GM23338 (cell line): ENCODE results near the gene L3MBTL4. TPM values are rescaled to one million over a fixed set of nuclear protein-coding genes. Genes with fewer than 3 reads are reported as not detected.

Source experiments
- ATAC-seq: fragments of 200-7000 bp; cut with Tn5 transposase; 3 replicates; pipeline ENCODE4 v1.9.1; 2020
- DNase-seq: peaks from one replicate; pipeline ENCODE4 v3.0.0-alpha.2; 2015; ENCODE audit warnings: low spot score
- H2AFZ ChIP-seq: fragments of 200-600 bp; sonication (generic); 2 replicates; pipeline ENCODE4 v1.8.0; 2016; ENCODE audit warnings: antibody characterized with exemption, mild to moderate bottlenecking, moderate library complexity
- H3F3A ChIP-seq: fragments of 200-600 bp; sonication (generic); replicated peaks from 2 replicates; pipeline ENCODE4 v1.8.0; 2017; ENCODE audit warnings: antibody characterized with exemption, mixed run types, low read depth
- H3K27ac ChIP-seq: fragments of 200-600 bp; sonication (generic); 2 replicates; pipeline ENCODE4 v1.6.1; 2016; ENCODE audit warnings: low read depth
- H3K27me3 ChIP-seq: fragments of 200-600 bp; sonication (generic); 2 replicates; pipeline ENCODE4 v1.8.0; 2016; ENCODE audit warnings: mild to moderate bottlenecking, mixed run types, moderate library complexity; ENCODE audit not compliant: insufficient read depth
- H3K36me3 ChIP-seq: fragments of 200-600 bp; sonication (generic); 2 replicates; pipeline ENCODE4 v1.8.0; 2016; ENCODE audit warnings: mild to moderate bottlenecking; ENCODE audit not compliant: insufficient read depth
- H3K4me1 ChIP-seq: fragments of 200-600 bp; sonication (generic); 2 replicates; pipeline ENCODE4 v1.8.0; 2016; ENCODE audit warnings: mild to moderate bottlenecking, moderate library complexity; ENCODE audit not compliant: insufficient read depth
- H3K4me2 ChIP-seq: fragments of 200-600 bp; sonication (generic); 2 replicates; pipeline ENCODE4 v1.7.1; 2017; ENCODE audit warnings: mixed run types
- H3K4me3 ChIP-seq: fragments of 200-600 bp; sonication (generic); 2 replicates; pipeline ENCODE4 v1.6.1; 2016; ENCODE audit warnings: mixed run types
- H3K79me2 ChIP-seq: fragments of 200-600 bp; sonication (generic); replicated peaks from 2 replicates; pipeline ENCODE4 v1.8.0; 2017; ENCODE audit warnings: mild to moderate bottlenecking; ENCODE audit not compliant: insufficient read depth
- H3K9me2 ChIP-seq: fragments of 200-600 bp; sonication (generic); 2 replicates; pipeline ENCODE4 v1.8.0; 2017; ENCODE audit not compliant: insufficient read depth
- H4K20me1 ChIP-seq: fragments of 200-600 bp; sonication (generic); replicated peaks from 2 replicates; pipeline ENCODE4 v1.8.0; 2017; ENCODE audit warnings: mild to moderate bottlenecking; ENCODE audit not compliant: insufficient read depth
- H3K27ac Mint-ChIP-seq: 2 replicates; pipeline ENCODE4 v1.8.0; 2020; ENCODE audit warnings: inconsistent platforms, mild to moderate bottlenecking, moderate library complexity, mixed read lengths
- H3K27me3 Mint-ChIP-seq: 3 replicates; pipeline ENCODE4 v1.8.0; 2022; ENCODE audit warnings: low read depth, mild to moderate bottlenecking, moderate library complexity, mixed read lengths, inconsistent platforms; ENCODE audit not compliant: insufficient read depth, poor library complexity
- H3K36me3 Mint-ChIP-seq: 3 replicates; pipeline ENCODE4 v1.8.0; 2021; ENCODE audit warnings: low read depth, mild to moderate bottlenecking, inconsistent platforms, moderate library complexity, mixed read lengths
- H3K4me1 Mint-ChIP-seq: 3 replicates; pipeline ENCODE4 v1.8.0; 2020; ENCODE audit warnings: mild to moderate bottlenecking, inconsistent platforms, mixed read lengths
- H3K4me3 Mint-ChIP-seq: 3 replicates; pipeline ENCODE4 v1.8.0; 2021; ENCODE audit warnings: moderate library complexity, mild to moderate bottlenecking, inconsistent platforms, mixed read lengths
- H3K9me3 Mint-ChIP-seq: 3 replicates; pipeline ENCODE4 v1.8.0; 2020; ENCODE audit warnings: moderate library complexity, mild to moderate bottlenecking, inconsistent platforms, mixed read lengths
- CREB1 ChIP-seq: fragments of 250-450 bp; sonication (Bioruptor Pico); IDR thresholded peaks from 2 replicates; pipeline ENCODE4 v1.5.0; 2020; ENCODE audit warnings: low read depth, mild to moderate bottlenecking, moderate library complexity
- EZH2 ChIP-seq: fragments of 200-600 bp; sonication (generic); IDR thresholded peaks from one replicate; pipeline ENCODE4 v1.8.0; 2017; ENCODE audit warnings: antibody characterized with exemption, mild to moderate bottlenecking, low read depth; ENCODE audit not compliant: unreplicated experiment
- NANOG ChIP-seq: IDR thresholded peaks from 2 replicates; pipeline ENCODE4 v1.6.1; 2016; ENCODE audit warnings: antibody characterized with exemption, borderline replicate concordance
- POLR2AphosphoS5 ChIP-seq: IDR thresholded peaks from 2 replicates; pipeline ENCODE4 v1.6.1; 2016; ENCODE audit warnings: antibody characterized with exemption, low read depth
- REST ChIP-seq: IDR thresholded peaks from one replicate; pipeline ENCODE4 v1.6.1; 2018; ENCODE audit warnings: antibody characterized with exemption; ENCODE audit not compliant: unreplicated experiment
- ZNF114 ChIP-seq: fragments of 250-450 bp; sonication (Bioruptor Pico); IDR thresholded peaks from 2 replicates; pipeline ENCODE4 v1.5.0; 2020; ENCODE audit warnings: mild to moderate bottlenecking, moderate library complexity
- ZNF331 ChIP-seq: fragments of 250-450 bp; sonication (Bioruptor Pico); IDR thresholded peaks from 2 replicates; pipeline ENCODE4 v1.5.0; 2020; ENCODE audit warnings: low read depth, mild to moderate bottlenecking, moderate library complexity
- polyA plus RNA-seq: library from polyadenylated mRNA; unstranded; fragments of >200 nt; fragmentation: Nextera tagmentation; extraction: Ambion mirVana; gene quantifications from 2 replicates; pipeline ENCODE4 v1.2.1, GENCODE V29; 2016
- total RNA-seq: library from RNA; depleted of rRNA; stranded (reverse); fragments of >200 nt; shearing (Covaris generic); gene quantifications from 2 replicates; pipeline ENCODE4 v1.2.3, GENCODE V29; 2014
- TF ChIP-seq, protein P1 (sequence below): fragments of 250-450 bp; sonication (Bioruptor Pico); IDR thresholded peaks from 2 replicates; pipeline ENCODE4 v1.5.0; 2020; ENCODE audit warnings: mild to moderate bottlenecking, moderate library complexity
- TF ChIP-seq, protein P2 (sequence below): IDR thresholded peaks from 2 replicates; pipeline ENCODE4 v1.6.1; 2016; ENCODE audit warnings: antibody characterized with exemption
- TF ChIP-seq, protein P3 (sequence below), 2 experiments: fragments of 200-600 bp in 1 of 2; sonication (generic) in 1 of 2; conservative IDR thresholded peaks; 2 replicates each; pipeline versions ENCODE4 v1.5.1 to v1.6.1; 2016 to 2017; ENCODE audit warnings: antibody characterized with exemption in 2 of 2, low read depth in 2 of 2, mild to moderate bottlenecking in 2 of 2, moderate library complexity in 1 of 2

L3MBTL4 gene
- total and polyA plus RNA-seq, 2 experiments from 2014 or later = 0.48 to 2.8 TPM

DNA sequence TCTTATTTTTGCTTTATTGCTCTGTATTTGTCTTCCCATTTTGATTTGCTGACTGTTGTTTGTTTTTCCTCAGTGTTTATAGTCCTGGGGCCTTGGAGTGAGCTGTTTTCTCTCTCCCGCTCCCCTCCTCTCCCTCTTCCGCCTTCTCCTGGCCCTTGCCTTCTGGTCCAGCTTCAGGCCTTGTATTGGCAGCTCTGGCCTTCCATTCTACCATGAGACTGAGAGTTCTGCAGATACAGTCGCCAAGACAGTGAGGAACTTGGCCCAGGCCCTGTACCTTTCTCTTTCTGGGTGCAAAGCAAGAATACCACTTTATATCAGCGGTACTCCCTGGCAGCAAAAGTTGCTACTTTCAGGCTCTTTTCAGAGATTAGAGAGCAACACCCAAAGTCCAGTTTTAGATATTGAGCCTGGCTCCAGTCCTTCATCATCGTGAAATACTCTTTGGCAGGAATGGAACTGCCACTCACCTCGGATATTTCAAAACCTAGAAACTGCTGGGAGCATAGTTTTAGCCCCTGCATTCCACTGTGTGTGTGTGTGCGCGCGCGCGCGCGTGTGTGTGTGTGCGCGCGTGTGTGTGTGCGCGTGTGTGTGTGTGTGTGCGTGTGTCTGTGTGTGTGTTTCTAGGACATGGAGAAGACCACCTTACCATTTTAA, 17.1 kb upstream of the L3MBTL4 start:
- H3K4me3 ChIP-seq = no peak overlapping the region
- DNase-seq = no peak
- Mint-ChIP-seq H3K4me3 (no peak overlapping the region), H3K9me3 (no peaks in the 10 kb centered on the region), H3K4me1 (peaks cover 5% of the 10 kb centered on the region; the same call in 2 of the 3 replicates), H3K27ac (no peak overlapping the region), H3K36me3 (no peaks in the 10 kb centered on the region), H3K27me3 (no peaks in the 10 kb centered on the region)
- H3K9me2 ChIP-seq = no peaks in the 10 kb centered on the region
- H3K27ac ChIP-seq = no peak overlapping the region
- H4K20me1 ChIP-seq = no peaks in the 10 kb centered on the region
- no peak for ATAC-seq
- no peaks in the 10 kb centered on the region for H3K4me1 ChIP-seq
- no peak overlapping the region for H3K4me2 ChIP-seq
- H2AFZ ChIP-seq = no peak overlapping the region
- no peaks in the 10 kb centered on the region for H3K27me3 ChIP-seq
- TF ChIP-seq ZNF331 (CRISPR knock-in tag) = no peak
- TF ChIP-seq, protein P1, sequence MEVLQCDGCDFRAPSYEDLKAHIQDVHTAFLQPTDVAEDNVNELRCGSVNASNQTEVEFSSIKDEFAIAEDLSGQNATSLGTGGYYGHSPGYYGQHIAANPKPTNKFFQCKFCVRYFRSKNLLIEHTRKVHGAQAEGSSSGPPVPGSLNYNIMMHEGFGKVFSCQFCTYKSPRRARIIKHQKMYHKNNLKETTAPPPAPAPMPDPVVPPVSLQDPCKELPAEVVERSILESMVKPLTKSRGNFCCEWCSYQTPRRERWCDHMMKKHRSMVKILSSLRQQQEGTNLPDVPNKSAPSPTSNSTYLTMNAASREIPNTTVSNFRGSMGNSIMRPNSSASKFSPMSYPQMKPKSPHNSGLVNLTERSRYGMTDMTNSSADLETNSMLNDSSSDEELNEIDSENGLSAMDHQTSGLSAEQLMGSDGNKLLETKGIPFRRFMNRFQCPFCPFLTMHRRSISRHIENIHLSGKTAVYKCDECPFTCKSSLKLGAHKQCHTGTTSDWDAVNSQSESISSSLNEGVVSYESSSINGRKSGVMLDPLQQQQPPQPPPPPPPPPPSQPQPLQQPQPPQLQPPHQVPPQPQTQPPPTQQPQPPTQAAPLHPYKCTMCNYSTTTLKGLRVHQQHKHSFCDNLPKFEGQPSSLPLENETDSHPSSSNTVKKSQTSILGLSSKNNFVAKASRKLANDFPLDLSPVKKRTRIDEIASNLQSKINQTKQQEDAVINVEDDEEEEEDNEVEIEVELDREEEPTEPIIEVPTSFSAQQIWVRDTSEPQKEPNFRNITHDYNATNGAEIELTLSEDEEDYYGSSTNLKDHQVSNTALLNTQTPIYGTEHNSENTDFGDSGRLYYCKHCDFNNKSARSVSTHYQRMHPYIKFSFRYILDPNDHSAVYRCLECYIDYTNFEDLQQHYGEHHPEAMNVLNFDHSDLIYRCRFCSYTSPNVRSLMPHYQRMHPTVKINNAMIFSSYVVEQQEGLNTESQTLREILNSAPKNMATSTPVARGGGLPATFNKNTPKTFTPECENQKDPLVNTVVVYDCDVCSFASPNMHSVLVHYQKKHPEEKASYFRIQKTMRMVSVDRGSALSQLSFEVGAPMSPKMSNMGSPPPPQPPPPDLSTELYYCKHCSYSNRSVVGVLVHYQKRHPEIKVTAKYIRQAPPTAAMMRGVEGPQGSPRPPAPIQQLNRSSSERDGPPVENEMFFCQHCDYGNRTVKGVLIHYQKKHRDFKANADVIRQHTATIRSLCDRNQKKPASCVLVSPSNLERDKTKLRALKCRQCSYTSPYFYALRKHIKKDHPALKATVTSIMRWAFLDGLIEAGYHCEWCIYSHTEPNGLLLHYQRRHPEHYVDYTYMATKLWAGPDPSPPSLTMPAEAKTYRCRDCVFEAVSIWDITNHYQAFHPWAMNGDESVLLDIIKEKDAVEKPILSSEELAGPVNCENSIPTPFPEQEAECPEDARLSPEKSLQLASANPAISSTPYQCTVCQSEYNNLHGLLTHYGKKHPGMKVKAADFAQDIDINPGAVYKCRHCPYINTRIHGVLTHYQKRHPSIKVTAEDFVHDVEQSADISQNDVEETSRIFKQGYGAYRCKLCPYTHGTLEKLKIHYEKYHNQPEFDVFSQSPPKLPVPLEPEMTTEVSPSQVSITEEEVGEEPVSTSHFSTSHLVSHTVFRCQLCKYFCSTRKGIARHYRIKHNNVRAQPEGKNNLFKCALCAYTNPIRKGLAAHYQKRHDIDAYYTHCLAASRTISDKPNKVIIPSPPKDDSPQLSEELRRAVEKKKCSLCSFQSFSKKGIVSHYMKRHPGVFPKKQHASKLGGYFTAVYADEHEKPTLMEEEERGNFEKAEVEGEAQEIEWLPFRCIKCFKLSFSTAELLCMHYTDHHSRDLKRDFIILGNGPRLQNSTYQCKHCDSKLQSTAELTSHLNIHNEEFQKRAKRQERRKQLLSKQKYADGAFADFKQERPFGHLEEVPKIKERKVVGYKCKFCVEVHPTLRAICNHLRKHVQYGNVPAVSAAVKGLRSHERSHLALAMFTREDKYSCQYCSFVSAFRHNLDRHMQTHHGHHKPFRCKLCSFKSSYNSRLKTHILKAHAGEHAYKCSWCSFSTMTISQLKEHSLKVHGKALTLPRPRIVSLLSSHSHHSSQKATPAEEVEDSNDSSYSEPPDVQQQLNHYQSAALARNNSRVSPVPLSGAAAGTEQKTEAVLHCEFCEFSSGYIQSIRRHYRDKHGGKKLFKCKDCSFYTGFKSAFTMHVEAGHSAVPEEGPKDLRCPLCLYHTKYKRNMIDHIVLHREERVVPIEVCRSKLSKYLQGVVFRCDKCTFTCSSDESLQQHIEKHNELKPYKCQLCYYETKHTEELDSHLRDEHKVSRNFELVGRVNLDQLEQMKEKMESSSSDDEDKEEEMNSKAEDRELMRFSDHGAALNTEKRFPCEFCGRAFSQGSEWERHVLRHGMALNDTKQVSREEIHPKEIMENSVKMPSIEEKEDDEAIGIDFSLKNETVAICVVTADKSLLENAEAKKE = no peak
- TF ChIP-seq ZNF114 (CRISPR knock-in tag) = no peak
- TF ChIP-seq EZH2 = no peak
- no peak for TF ChIP-seq REST
- TF ChIP-seq, protein P2, sequence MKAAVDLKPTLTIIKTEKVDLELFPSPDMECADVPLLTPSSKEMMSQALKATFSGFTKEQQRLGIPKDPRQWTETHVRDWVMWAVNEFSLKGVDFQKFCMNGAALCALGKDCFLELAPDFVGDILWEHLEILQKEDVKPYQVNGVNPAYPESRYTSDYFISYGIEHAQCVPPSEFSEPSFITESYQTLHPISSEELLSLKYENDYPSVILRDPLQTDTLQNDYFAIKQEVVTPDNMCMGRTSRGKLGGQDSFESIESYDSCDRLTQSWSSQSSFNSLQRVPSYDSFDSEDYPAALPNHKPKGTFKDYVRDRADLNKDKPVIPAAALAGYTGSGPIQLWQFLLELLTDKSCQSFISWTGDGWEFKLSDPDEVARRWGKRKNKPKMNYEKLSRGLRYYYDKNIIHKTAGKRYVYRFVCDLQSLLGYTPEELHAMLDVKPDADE = no peak
- TF ChIP-seq NANOG = no peak
- TF ChIP-seq CREB1 (CRISPR knock-in tag) = no peak
- TF ChIP-seq, protein P3, sequence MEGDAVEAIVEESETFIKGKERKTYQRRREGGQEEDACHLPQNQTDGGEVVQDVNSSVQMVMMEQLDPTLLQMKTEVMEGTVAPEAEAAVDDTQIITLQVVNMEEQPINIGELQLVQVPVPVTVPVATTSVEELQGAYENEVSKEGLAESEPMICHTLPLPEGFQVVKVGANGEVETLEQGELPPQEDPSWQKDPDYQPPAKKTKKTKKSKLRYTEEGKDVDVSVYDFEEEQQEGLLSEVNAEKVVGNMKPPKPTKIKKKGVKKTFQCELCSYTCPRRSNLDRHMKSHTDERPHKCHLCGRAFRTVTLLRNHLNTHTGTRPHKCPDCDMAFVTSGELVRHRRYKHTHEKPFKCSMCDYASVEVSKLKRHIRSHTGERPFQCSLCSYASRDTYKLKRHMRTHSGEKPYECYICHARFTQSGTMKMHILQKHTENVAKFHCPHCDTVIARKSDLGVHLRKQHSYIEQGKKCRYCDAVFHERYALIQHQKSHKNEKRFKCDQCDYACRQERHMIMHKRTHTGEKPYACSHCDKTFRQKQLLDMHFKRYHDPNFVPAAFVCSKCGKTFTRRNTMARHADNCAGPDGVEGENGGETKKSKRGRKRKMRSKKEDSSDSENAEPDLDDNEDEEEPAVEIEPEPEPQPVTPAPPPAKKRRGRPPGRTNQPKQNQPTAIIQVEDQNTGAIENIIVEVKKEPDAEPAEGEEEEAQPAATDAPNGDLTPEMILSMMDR (conservative IDR thresholded peaks at IDR 0.05; ENCODE audit: low read depth in 2 of 2) = no peak
- TF ChIP-seq POLR2AphosphoS5 = no peak
- H3K36me3 ChIP-seq = no peaks in the 10 kb centered on the region
- no peaks in the 10 kb centered on the region for H3F3A ChIP-seq
- no peaks in the 10 kb centered on the region for H3K79me2 ChIP-seq
